Adrenal gland (tissue), 12 donors: ENCODE results near the gene ABHD11. TPM values are rescaled to one million over a fixed set of nuclear protein-coding genes. Genes with fewer than 3 reads are reported as not detected.

ENCODE experiments used
- DNase-seq, 7 donors: peaks; one replicate each; pipeline ENCODE4 v3.0.0-alpha.2; 2019 to 2020
- H3K27ac ChIP-seq, 5 donors: fragments of 200-600 bp; sonication (generic) in 4 of 5; 1 replicate in 3 of 5; 2 replicates in 2 of 5; pipeline versions ENCODE4 v1.5.1 to v1.8.0; 2016 to 2020; ENCODE audit warnings: mild to moderate bottlenecking in 1 of 5
- H3K27me3 ChIP-seq: fragments of 200-600 bp; 2 replicates; pipeline ENCODE4 v1.8.0; 2021
- H3K36me3 ChIP-seq, 2 donors: fragments of 200-600 bp; replicated peaks in 1 of 2; 1 replicate in 1 of 2; 2 replicates in 1 of 2; pipeline versions ENCODE4 v1.5.1 to v1.8.0; 2018 to 2022
- H3K4me1 ChIP-seq, 2 donors: fragments of 200-600 bp; replicated peaks in 1 of 2; 1 replicate in 1 of 2; 2 replicates in 1 of 2; pipeline versions ENCODE4 v1.5.1 to v1.8.0; 2018 to 2021
- H3K4me3 ChIP-seq, 4 donors: fragments of 200-600 bp; sonication (generic) in 3 of 4; one replicate each; pipeline ENCODE4 v1.5.1; 2016 to 2018
- H3K9me3 ChIP-seq, 3 donors: fragments of 200-600 bp; sonication (generic) in 1 of 3; replicated peaks in 1 of 3; 1 replicate in 2 of 3; 2 replicates in 1 of 3; pipeline versions ENCODE4 v1.5.1 to v1.8.0; 2016 to 2021
- POLR2A ChIP-seq, 2 donors: fragments of 450-650 bp; IDR thresholded peaks; one replicate each; pipeline ENCODE4 v1.6.1; 2017; ENCODE audit warnings: antibody characterized with exemption in 2 of 2, mild to moderate bottlenecking in 2 of 2, moderate library complexity in 1 of 2
- WGBS, 4 donors: extraction: QIAGEN DNeasy Blood & Tissue Kit in 2 of 4; methylation state at CpG; one replicate each; pipeline versions ENCODE4 v1.1.5 to v1.1.7; 2013 to 2017; 5-methylcytosine and 5-hydroxymethylcytosine counted together
- intact Hi-C, 2 donors: fragments of 100-400 bp; cut with DNase I; formaldehyde crosslinking; loops; one replicate each; pipeline versions ENCODE4 v1.14.1 to v1.15.0; 2022 to 2023
- polyA plus RNA-seq, 3 donors: library from polyadenylated mRNA; stranded (reverse); fragments of 200-250 nt in 2 of 3; fragments of 350-450 nt in 1 of 3; fragmentation: Illumina TruSeq in 1 of 3; extraction: RNeasy Lipid Tissue Mini Kit (QIAGEN cat#74804) in 1 of 3; gene quantifications; one replicate each; pipeline ENCODE4 v1.2.3, GENCODE V29; 2013 to 2014
- total RNA-seq, 9 donors: library from RNA; depleted of rRNA in 4 of 9; stranded (reverse); fragments of >200 nt in 4 of 9; fragments of 120-200 nt in 1 of 9; fragmentation: NEBNext Ultra II Directional in 1 of 9; extraction: Animal tissue kit (Norgen Biotek cat#: 25700) in 1 of 9; gene quantifications; one replicate each; pipeline versions ENCODE4 v1.1.0 to v1.2.4, GENCODE V29; 2013 to 2023
- TF ChIP-seq, protein P1 (sequence below), 6 experiments: fragments of 450-650 bp in 4 of 6; fragments of 200-600 bp in 2 of 6; sonication (generic) in 1 of 6; IDR thresholded peaks; 1 replicate in 5 of 6; 2 replicates in 1 of 6; pipeline versions ENCODE4 v1.5.1 to v1.8.0; 2016 to 2021; ENCODE audit warnings: antibody characterized with exemption in 6 of 6, mild to moderate bottlenecking in 2 of 6, moderate library complexity in 1 of 6
- donor health status: healthy with polysubstance abuse.
- donor health status: Bipolar disorder and iron deficiency.
- donor health status: DM: yes; HTN: yes; CAD: no.
- donor health status: DM: no; HTN: no; CAD: no.
- donor health status: DM: no; HTN: no; CAD: no.
- donor health status: DM: yes; HTN: yes; CAD: no.

Gene ABHD11
- total and polyA plus RNA-seq, 12 donors, result 13.0 to 41.6 (median 18.4) TPM

GRCh38 chr7:73732397-73732796, 6.2 kb downstream of the ABHD11 start:
- Histone ChIP-seq H3K4me1 (peaks cover 0 to 1% of the 10 kb centered on the region in 2 donors), H3K36me3 (peaks cover 0 to 7% of the 10 kb centered on the region in 2 donors), H3K4me3 (no peak overlapping the region), H3K27me3 (no peaks in the 10 kb centered on the region), H3K9me3 (no peaks in the 10 kb centered on the region), H3K27ac (no peak overlapping the region)
- WGBS, 4 donors, result 29 to 79% (median 52%) methylated on average over 2 of the region's 2 CpGs
- intact Hi-C loops, result no loop called here
- TF ChIP-seq, protein P1, sequence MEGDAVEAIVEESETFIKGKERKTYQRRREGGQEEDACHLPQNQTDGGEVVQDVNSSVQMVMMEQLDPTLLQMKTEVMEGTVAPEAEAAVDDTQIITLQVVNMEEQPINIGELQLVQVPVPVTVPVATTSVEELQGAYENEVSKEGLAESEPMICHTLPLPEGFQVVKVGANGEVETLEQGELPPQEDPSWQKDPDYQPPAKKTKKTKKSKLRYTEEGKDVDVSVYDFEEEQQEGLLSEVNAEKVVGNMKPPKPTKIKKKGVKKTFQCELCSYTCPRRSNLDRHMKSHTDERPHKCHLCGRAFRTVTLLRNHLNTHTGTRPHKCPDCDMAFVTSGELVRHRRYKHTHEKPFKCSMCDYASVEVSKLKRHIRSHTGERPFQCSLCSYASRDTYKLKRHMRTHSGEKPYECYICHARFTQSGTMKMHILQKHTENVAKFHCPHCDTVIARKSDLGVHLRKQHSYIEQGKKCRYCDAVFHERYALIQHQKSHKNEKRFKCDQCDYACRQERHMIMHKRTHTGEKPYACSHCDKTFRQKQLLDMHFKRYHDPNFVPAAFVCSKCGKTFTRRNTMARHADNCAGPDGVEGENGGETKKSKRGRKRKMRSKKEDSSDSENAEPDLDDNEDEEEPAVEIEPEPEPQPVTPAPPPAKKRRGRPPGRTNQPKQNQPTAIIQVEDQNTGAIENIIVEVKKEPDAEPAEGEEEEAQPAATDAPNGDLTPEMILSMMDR (IDR thresholded peaks at IDR 0.05), result no peak
- TF ChIP-seq POLR2A (IDR thresholded peaks at IDR 0.05), result no peak
- no peak for DNase-seq

- WGBS, 4 donors, result 7 to 17% (median 13%) methylated on average over 3 of the region's 3 CpGs
- intact Hi-C loops, result no loop called here
- Histone ChIP-seq H3K9me3 (no peaks in the 10 kb centered on the region), H3K36me3 (peaks cover 0 to under 1% of the 10 kb centered on the region in 2 donors), H3K27ac (no peak overlapping the region), H3K4me3 (no peak overlapping the region), H3K4me1 (no peaks in the 10 kb centered on the region), H3K27me3 (peaks cover 4% of the 10 kb centered on the region)
- TF ChIP-seq, protein P1 (IDR thresholded peaks at IDR 0.05), result no peak
- no peak for TF ChIP-seq POLR2A (IDR thresholded peaks at IDR 0.05)
- no peak for DNase-seq
Measured at GRCh38 chr7:73730485-73730884, 8.1 kb downstream of the ABHD11 start.

DNA sequence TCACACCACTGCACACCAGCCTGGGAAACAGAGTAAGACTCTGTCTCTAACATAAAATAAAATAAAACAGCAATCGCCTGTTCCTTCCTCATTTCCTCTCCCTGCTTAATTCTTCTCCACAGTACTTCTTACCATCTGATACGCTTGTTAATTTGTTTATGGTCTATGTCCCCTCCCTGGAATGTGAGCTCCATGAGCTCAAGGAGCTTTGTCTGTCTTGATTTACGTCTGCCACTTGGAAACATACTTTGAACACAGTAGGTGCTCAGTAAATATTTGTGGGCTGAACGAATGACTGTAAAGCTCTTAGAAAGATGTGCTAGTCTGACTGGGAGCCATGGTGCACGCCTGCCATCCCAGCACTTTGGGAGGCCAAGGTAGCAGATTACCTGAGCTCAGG, 10.1 kb downstream of the ABHD11 start:
- Histone ChIP-seq H3K36me3 (no peaks in the 10 kb centered on the region), H3K9me3 (no peaks in the 10 kb centered on the region)

DNA sequence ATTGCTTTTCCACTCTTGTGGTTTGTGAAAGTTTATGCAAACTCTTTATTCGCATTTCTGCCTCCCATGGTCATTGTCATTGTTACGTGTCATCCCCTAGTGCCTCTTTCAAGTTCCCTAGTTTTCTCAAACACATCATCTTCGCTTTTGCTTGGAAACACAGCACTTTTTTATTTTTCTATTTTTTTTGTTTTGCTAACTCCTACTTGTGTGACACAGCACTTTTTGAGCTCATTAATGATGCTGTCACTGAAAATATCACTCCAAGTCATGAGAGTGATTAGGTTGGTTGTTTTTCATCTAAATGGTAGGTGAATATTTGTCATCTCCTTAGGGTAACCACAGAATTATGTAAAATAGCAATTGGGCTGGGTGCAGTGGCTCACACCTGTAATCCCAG, 10.7 kb downstream of the ABHD11 start:
- no peak for DNase-seq
- WGBS, 4 donors, result 50 to 66% (median 60%) methylated on average over 3 of the region's 3 CpGs
- H3K4me1 ChIP-seq, result no peaks in the 10 kb centered on the region
- no peaks in the 10 kb centered on the region for H3K9me3 ChIP-seq
- H3K4me3 ChIP-seq, result no peak overlapping the region
- no peaks in the 10 kb centered on the region for H3K36me3 ChIP-seq
- TF ChIP-seq, protein P1 (IDR thresholded peaks at IDR 0.05), result no peak
- TF ChIP-seq POLR2A (IDR thresholded peaks at IDR 0.05), result no peak
- H3K27me3 ChIP-seq, result peaks cover 4% of the 10 kb centered on the region
- H3K27ac ChIP-seq, result no peak overlapping the region
- intact Hi-C loops, result loop anchor here in 1 of 2 donors (5.0 kb wide), 1 partner anchor 121 kb away; no protein-coding TSS in a partner anchor

More for the DNA sequence above, 10.1 kb downstream of the ABHD11 start:
- whole genome bisulfite sequencing, 4 donors, result 39 to 61% (median 52%) methylated on average over 5 of the region's 5 CpGs
- DNase-seq, result no peak
- TF ChIP-seq, protein P1 (IDR thresholded peaks at IDR 0.05), result no peak
- no peak for TF ChIP-seq POLR2A (IDR thresholded peaks at IDR 0.05)
- no peaks in the 10 kb centered on the region for H3K4me1 ChIP-seq
- no peak overlapping the region for H3K27ac ChIP-seq
- peaks cover 4% of the 10 kb centered on the region for H3K27me3 ChIP-seq
- intact Hi-C loops, result loop anchor here in 1 of 2 donors (5.0 kb wide), 1 partner anchor 121 kb away; no protein-coding TSS in a partner anchor
- H3K4me3 ChIP-seq, result no peak overlapping the region
